ENCODE data around the gene PCSK6.

PCSK6 gene

DNA sequence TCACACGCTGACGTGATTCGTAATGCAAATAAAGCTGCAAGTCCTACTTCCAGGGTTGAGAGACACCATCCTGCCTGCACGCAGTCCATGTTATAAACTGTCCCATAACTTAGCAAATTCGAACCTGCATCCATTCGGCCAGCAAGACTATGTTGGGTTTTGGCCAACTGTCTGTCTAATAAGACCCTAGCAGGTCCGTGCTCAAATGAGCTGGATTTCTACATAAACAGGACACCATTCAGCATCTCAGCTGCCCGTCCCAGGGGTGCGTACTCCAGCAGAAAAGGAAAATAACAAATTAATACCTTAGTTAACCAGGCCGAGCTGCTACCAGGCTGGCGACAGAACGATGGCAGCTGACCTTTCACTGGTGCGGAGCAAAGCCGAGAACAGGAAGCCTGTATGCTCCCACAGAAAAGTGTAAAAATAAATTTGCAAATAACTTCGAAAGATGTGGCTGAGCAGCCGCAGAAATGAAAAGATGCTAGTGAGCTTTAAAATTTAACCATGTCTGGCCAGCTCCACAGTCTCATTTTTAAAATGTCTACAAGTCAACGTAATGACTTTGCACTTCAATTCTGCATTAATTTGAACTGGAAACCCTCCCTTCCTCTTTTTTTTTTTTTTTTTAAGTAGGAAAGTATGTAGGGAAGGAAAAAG, 97.4 kb downstream of the PCSK6 start:
- Histone ChIP-seq H2AFZ (ENCODE audit: low read depth, low read length, severe bottlenecking) (no peak overlapping the region), H3K4me3 (ENCODE audit: insufficient read depth, low read length, poor library complexity, severe bottlenecking) (no peak overlapping the region), H3K4me2 (ENCODE audit: low read depth, low read length, poor library complexity, severe bottlenecking) (no peak overlapping the region)

DNA sequence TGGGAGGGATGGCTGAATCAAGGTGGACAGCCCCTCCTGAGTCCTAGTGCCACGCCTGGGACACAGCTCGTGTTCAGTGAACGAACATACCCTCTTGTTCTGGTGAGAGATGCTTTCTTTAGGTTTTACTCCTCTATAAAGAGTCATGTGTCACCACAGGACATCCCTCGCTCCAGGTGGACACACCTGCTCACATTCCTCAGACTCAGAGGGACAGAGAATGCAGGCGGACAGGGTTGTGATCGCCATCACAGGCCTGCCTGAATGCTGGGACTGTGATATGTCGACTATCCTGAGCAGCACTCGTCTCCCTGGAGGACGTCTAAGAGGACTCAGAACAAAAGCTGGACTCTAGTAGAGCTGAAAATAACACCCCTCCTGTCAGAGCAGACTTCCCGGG, 98.1 kb downstream of the PCSK6 start:
- H3K79me2 ChIP-seq (ENCODE audit: insufficient read depth, low read length), result no peaks in the 10 kb centered on the region
- no peaks in the 10 kb centered on the region for H3K27me3 ChIP-seq (ENCODE audit: low read length)
- no peak overlapping the region for H3K9ac ChIP-seq (ENCODE audit: low read length)
- H3K9me2 ChIP-seq (replicated peaks; ENCODE audit: insufficient read depth, low read length), result no peaks in the 10 kb centered on the region
- H3K4me2 ChIP-seq (ENCODE audit: low read depth, low read length, poor library complexity, severe bottlenecking), result no peak overlapping the region
- H3F3A ChIP-seq (ENCODE audit: insufficient read depth), result no peaks in the 10 kb centered on the region
- TF ChIP-seq, protein P1, sequence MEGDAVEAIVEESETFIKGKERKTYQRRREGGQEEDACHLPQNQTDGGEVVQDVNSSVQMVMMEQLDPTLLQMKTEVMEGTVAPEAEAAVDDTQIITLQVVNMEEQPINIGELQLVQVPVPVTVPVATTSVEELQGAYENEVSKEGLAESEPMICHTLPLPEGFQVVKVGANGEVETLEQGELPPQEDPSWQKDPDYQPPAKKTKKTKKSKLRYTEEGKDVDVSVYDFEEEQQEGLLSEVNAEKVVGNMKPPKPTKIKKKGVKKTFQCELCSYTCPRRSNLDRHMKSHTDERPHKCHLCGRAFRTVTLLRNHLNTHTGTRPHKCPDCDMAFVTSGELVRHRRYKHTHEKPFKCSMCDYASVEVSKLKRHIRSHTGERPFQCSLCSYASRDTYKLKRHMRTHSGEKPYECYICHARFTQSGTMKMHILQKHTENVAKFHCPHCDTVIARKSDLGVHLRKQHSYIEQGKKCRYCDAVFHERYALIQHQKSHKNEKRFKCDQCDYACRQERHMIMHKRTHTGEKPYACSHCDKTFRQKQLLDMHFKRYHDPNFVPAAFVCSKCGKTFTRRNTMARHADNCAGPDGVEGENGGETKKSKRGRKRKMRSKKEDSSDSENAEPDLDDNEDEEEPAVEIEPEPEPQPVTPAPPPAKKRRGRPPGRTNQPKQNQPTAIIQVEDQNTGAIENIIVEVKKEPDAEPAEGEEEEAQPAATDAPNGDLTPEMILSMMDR (IDR thresholded peaks at IDR 0.05; ENCODE audit: insufficient read depth, low read length, poor library complexity, severe bottlenecking), result no peak
- no peak for TF ChIP-seq EZH2phosphoT487 (conservative IDR thresholded peaks at IDR 0.05; ENCODE audit: low read length)
- no peak overlapping the region for H3K4me3 ChIP-seq (ENCODE audit: insufficient read depth, low read length, poor library complexity, severe bottlenecking)
- no peaks in the 10 kb centered on the region for H3K9me3 ChIP-seq (ENCODE audit: insufficient read depth, low read length)
- H4K20me1 ChIP-seq (ENCODE audit: low read depth, low read length), result no peaks in the 10 kb centered on the region
- no peak overlapping the region for H3K27ac ChIP-seq (ENCODE audit: low read depth, low read length)
- no peak overlapping the region for H2AFZ ChIP-seq (ENCODE audit: low read depth, low read length, severe bottlenecking)
- no peaks in the 10 kb centered on the region for H3K36me3 ChIP-seq (ENCODE audit: low read length)

More for the DNA sequence above, 97.4 kb downstream of the PCSK6 start:
- no peaks in the 10 kb centered on the region for H3K36me3 ChIP-seq (ENCODE audit: low read length)
- H4K20me1 ChIP-seq (ENCODE audit: low read depth, low read length), result no peaks in the 10 kb centered on the region
- no peaks in the 10 kb centered on the region for H3F3A ChIP-seq (ENCODE audit: insufficient read depth)
- H3K27me3 ChIP-seq (ENCODE audit: low read length), result no peaks in the 10 kb centered on the region
- no peaks in the 10 kb centered on the region for H3K9me2 ChIP-seq (replicated peaks; ENCODE audit: insufficient read depth, low read length)
- no peak overlapping the region for H3K9ac ChIP-seq (ENCODE audit: low read length)
- H3K79me2 ChIP-seq (ENCODE audit: insufficient read depth, low read length), result no peaks in the 10 kb centered on the region
- no peak overlapping the region for H3K27ac ChIP-seq (ENCODE audit: low read depth, low read length)
- TF ChIP-seq EZH2phosphoT487 (conservative IDR thresholded peaks at IDR 0.05; ENCODE audit: low read length), result no peak
- TF ChIP-seq, protein P1 (IDR thresholded peaks at IDR 0.05; ENCODE audit: insufficient read depth, low read length, poor library complexity, severe bottlenecking), result no peak
- H3K9me3 ChIP-seq (ENCODE audit: insufficient read depth, low read length), result no peaks in the 10 kb centered on the region

DNA sequence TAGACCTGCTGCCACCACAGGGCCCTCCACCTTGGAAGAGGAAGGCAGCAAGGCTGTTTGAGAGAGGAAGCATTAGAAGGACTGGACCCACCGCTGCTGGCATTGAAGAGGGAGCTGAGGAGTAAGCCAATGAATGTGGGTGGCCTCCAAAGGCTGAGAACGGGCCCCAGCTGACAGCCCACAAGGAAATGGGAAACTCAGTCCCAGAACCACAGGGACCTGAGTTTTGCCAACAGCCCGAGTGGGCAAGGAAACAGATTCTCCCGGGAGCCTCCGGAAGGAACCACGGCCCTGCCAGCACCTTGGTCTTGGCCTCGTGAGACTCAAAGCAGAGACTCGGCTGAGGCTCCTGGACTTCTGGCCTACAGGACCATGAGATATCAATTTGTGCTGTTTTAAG, 99.0 kb downstream of the PCSK6 start:
- Histone ChIP-seq H2AFZ (ENCODE audit: low read depth, low read length, severe bottlenecking) (no peak overlapping the region), H3K27ac (ENCODE audit: low read depth, low read length) (no peak overlapping the region), H3F3A (ENCODE audit: insufficient read depth) (no peaks in the 10 kb centered on the region), H3K36me3 (ENCODE audit: low read length) (no peaks in the 10 kb centered on the region), H3K79me2 (ENCODE audit: insufficient read depth, low read length) (no peaks in the 10 kb centered on the region), H3K9ac (ENCODE audit: low read length) (no peak overlapping the region), H3K4me2 (ENCODE audit: low read depth, low read length, poor library complexity, severe bottlenecking) (no peak overlapping the region), H3K9me3 (ENCODE audit: insufficient read depth, low read length) (no peaks in the 10 kb centered on the region), H3K4me3 (ENCODE audit: insufficient read depth, low read length, poor library complexity, severe bottlenecking) (no peak overlapping the region), H4K20me1 (ENCODE audit: low read depth, low read length) (no peaks in the 10 kb centered on the region), H3K27me3 (ENCODE audit: low read length) (no peaks in the 10 kb centered on the region), H3K9me2 (replicated peaks; ENCODE audit: insufficient read depth, low read length) (no peaks in the 10 kb centered on the region)
- TF ChIP-seq, protein P1 (IDR thresholded peaks at IDR 0.05; ENCODE audit: insufficient read depth, low read length, poor library complexity, severe bottlenecking), result no peak
- TF ChIP-seq EZH2phosphoT487 (conservative IDR thresholded peaks at IDR 0.05; ENCODE audit: low read length), result no peak
